GM12874 (cell line): ENCODE data around the gene PTGER3.

Experiments used
- TF ChIP-seq, protein P1 (sequence below): IDR thresholded peaks from 2 replicates; pipeline ENCODE4 v1.5.1; 2011; ENCODE audit warnings: low read depth, mild to moderate bottlenecking, control low read depth, low read length, moderate library complexity; ENCODE audit not compliant: insufficient read depth

PTGER3 gene

GRCh38 chr1:70941563-70941962 lies 106.1 kb downstream of the PTGER3 start:
- TF ChIP-seq, protein P1, sequence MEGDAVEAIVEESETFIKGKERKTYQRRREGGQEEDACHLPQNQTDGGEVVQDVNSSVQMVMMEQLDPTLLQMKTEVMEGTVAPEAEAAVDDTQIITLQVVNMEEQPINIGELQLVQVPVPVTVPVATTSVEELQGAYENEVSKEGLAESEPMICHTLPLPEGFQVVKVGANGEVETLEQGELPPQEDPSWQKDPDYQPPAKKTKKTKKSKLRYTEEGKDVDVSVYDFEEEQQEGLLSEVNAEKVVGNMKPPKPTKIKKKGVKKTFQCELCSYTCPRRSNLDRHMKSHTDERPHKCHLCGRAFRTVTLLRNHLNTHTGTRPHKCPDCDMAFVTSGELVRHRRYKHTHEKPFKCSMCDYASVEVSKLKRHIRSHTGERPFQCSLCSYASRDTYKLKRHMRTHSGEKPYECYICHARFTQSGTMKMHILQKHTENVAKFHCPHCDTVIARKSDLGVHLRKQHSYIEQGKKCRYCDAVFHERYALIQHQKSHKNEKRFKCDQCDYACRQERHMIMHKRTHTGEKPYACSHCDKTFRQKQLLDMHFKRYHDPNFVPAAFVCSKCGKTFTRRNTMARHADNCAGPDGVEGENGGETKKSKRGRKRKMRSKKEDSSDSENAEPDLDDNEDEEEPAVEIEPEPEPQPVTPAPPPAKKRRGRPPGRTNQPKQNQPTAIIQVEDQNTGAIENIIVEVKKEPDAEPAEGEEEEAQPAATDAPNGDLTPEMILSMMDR, result no peak

DNA sequence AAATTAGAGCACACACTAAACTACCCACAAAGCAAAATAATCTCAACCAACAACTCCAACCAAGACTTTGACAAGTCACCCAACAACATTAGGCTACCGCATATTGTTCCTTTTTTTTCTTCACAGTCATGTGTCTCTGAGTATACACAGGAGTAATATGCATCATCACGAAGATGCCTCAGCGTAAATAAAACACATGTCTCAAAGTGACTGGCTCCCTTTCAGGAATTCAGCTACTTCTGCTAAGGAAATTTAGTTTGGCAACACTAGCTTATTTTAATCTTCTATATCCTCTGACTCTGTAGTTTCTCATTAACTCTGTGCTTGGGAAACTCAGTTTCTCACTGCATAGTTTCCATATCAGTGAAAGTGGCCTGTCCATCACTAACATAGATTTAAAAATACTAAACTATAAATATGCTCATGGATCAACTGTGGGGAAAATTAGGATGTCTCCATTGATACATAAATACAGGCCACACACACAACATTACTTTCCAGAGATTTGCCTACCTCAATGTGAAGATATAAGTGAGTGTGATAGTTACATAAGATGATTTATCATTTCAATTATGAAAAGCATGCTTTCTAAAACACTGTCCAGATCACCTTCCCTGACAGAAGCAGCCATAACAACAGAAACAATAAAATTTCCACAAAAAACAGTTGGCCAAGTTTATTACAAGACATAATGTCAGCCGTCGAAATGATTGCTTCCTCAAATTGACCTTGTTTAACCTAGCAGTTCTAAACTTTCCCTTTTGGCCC lies 113.2 kb downstream of the PTGER3 start:
- TF ChIP-seq, protein P1, result no peak

GRCh38 chr1:70930062-70930461 lies 117.6 kb downstream of the PTGER3 start:
- TF ChIP-seq, protein P1, result no peak

DNA sequence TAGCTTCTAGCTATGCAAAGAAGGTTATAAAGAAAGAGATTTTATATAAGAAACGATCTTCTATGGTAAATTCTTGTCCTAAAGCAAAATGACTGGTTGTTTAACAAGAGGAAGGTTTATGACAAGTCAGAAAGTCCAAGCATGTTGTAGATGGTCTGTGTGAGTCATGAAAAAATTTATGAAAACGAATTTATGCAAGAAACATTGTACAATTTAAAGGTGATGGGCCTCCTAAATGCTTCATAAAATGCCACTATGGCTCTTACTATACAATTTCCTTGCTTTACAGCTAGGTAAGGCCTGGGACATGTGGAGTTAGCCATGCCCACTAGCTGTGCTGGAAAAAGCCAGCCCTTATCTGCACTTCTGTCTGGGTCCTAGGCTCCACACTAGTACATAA lies 125.4 kb downstream of the PTGER3 start:
- TF ChIP-seq, protein P1, result no peak
